Spleen (tissue), 11 donors: ENCODE measurements around the gene UACA. TPM values are rescaled to one million over a fixed set of nuclear protein-coding genes. Genes with fewer than 3 reads are reported as not detected.

Experiments used
- DNase-seq: peaks from one replicate; pipeline ENCODE4 v3.0.0-alpha.2; 2020
- H3K27ac ChIP-seq, 8 donors: fragments of 200-600 bp; sonication (generic) in 7 of 8; 1 replicate in 4 of 8; 2 replicates in 4 of 8; pipeline versions ENCODE4 v1.5.0 to v1.8.0; 2016 to 2021; ENCODE audit warnings: inconsistent platforms in 4 of 8, mild to moderate bottlenecking in 4 of 8, moderate library complexity in 1 of 8
- H3K27me3 ChIP-seq, 7 donors: fragments of 200-600 bp; sonication (generic) in 6 of 7; replicated peaks in 1 of 7; 1 replicate in 4 of 7; 2 replicates in 3 of 7; pipeline versions ENCODE4 v1.5.0 to v1.8.0; 2016 to 2021; ENCODE audit warnings: inconsistent platforms in 3 of 7, mild to moderate bottlenecking in 1 of 7
- H3K36me3 ChIP-seq, 6 donors: fragments of 200-600 bp; sonication (generic) in 5 of 6; 1 replicate in 4 of 6; 2 replicates in 2 of 6; pipeline versions ENCODE4 v1.5.0 to v1.8.0; 2016 to 2021; ENCODE audit warnings: inconsistent platforms in 2 of 6
- H3K4me1 ChIP-seq, 6 donors: fragments of 200-600 bp; sonication (generic) in 5 of 6; 1 replicate in 3 of 6; 2 replicates in 3 of 6; pipeline versions ENCODE4 v1.5.0 to v1.8.0; 2016 to 2021; ENCODE audit warnings: inconsistent platforms in 3 of 6
- H3K4me3 ChIP-seq, 8 donors: fragments of 200-600 bp; sonication (generic) in 7 of 8; 1 replicate in 4 of 8; 2 replicates in 4 of 8; pipeline versions ENCODE4 v1.5.0 to v1.8.0; 2016 to 2021; ENCODE audit warnings: inconsistent platforms in 4 of 8, mild to moderate bottlenecking in 4 of 8, moderate library complexity in 2 of 8
- H3K9me3 ChIP-seq, 8 donors: fragments of 200-600 bp; sonication (generic) in 7 of 8; 1 replicate in 4 of 8; 2 replicates in 4 of 8; pipeline versions ENCODE4 v1.5.0 to v1.8.0; 2016 to 2021; ENCODE audit warnings: inconsistent platforms in 4 of 8
- POLR2A ChIP-seq, 3 donors: fragments of 450-650 bp; IDR thresholded peaks; one replicate each; pipeline ENCODE4 v1.5.1; 2017; ENCODE audit warnings: antibody characterized with exemption in 3 of 3, mild to moderate bottlenecking in 1 of 3
- POLR2AphosphoS5 ChIP-seq, 3 donors: sonication (generic); formaldehyde crosslinking; IDR thresholded peaks; one replicate each; pipeline ENCODE4 v1.5.1; 2017; ENCODE audit warnings: antibody characterized with exemption in 3 of 3
- WGBS, 5 donors: extraction: QIAGEN DNeasy Blood & Tissue Kit in 3 of 5; methylation state at CpG; one replicate each; pipeline versions ENCODE4 v1.1.5 to v1.1.7; 2013 to 2018; 5-methylcytosine and 5-hydroxymethylcytosine counted together
- intact Hi-C: fragments of 100-400 bp; cut with DNase I; formaldehyde crosslinking; loops from one replicate; pipeline ENCODE4 v1.15.0; 2023; ENCODE audit warnings: low total_unique reads
- polyA plus RNA-seq, 3 donors: library from polyadenylated mRNA; stranded (reverse); fragments of 200-250 nt; gene quantifications; one replicate each; pipeline ENCODE4 v1.2.1, GENCODE V29; 2013
- total RNA-seq, 7 donors: library from RNA; depleted of rRNA in 3 of 7; stranded (reverse); fragments of >200 nt in 3 of 7; fragmentation: NEBNext Ultra II Directional in 4 of 7; extraction: Animal tissue kit (Norgen Biotek cat#: 25700) in 4 of 7; gene quantifications; one replicate each; pipeline versions ENCODE4 v1.1.0 to v1.2.1, GENCODE V29; 2016 to 2021
- TF ChIP-seq, protein P1 (sequence below), 11 experiments: fragments of 200-600 bp in 7 of 11; fragments of 450-650 bp in 4 of 11; sonication (generic) in 4 of 11; IDR thresholded peaks in 8 of 11; conservative IDR thresholded peaks in 3 of 11; 1 replicate in 7 of 11; 2 replicates in 4 of 11; pipeline versions ENCODE4 v1.4.0 to v1.8.0; 2016 to 2021; ENCODE audit warnings: antibody characterized with exemption in 11 of 11, inconsistent platforms in 4 of 11, mild to moderate bottlenecking in 1 of 11
- donor health status: healthy with polysubstance abuse.
- donor health status: DM: no; HTN: no; CAD: no; lungs with moderate emphysema.
- donor health status: DM: no; HTN: no; CAD: no.
- donor health status: Bipolar disorder and iron deficiency.
- donor health status: healthy.
- donor health status: DM: no; HTN: no; CAD: no.
- donor health status: DM: yes; HTN: yes; CAD: no.

UACA gene
- total and polyA plus RNA-seq, 10 donors: 21.9 to 113 (median 78.6) TPM

- Histone ChIP-seq H3K36me3 (peaks cover 0 to 48% (median 8%) of the 10 kb centered on the region in 6 donors), H3K27ac (no peak overlapping the region), H3K27me3 (no peaks in the 10 kb centered on the region), H3K4me3 (no peak overlapping the region), H3K4me1 (peaks cover 0 to 7% (median 0%) of the 10 kb centered on the region in 6 donors), H3K9me3 (no peaks in the 10 kb centered on the region)
- WGBS, 5 donors: 87 to 97% (median 93%) methylated on average over 3 of the region's 3 CpGs
- intact Hi-C loops: no loop called here
- TF ChIP-seq POLR2AphosphoS5 (IDR thresholded peaks at IDR 0.05) (no peak), POLR2A (IDR thresholded peaks at IDR 0.05) (no peak)
- TF ChIP-seq, protein P1, sequence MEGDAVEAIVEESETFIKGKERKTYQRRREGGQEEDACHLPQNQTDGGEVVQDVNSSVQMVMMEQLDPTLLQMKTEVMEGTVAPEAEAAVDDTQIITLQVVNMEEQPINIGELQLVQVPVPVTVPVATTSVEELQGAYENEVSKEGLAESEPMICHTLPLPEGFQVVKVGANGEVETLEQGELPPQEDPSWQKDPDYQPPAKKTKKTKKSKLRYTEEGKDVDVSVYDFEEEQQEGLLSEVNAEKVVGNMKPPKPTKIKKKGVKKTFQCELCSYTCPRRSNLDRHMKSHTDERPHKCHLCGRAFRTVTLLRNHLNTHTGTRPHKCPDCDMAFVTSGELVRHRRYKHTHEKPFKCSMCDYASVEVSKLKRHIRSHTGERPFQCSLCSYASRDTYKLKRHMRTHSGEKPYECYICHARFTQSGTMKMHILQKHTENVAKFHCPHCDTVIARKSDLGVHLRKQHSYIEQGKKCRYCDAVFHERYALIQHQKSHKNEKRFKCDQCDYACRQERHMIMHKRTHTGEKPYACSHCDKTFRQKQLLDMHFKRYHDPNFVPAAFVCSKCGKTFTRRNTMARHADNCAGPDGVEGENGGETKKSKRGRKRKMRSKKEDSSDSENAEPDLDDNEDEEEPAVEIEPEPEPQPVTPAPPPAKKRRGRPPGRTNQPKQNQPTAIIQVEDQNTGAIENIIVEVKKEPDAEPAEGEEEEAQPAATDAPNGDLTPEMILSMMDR (IDR thresholded peaks at IDR 0.05 in 8 of 11, conservative IDR thresholded peaks at IDR 0.05 in 3 of 11): no peak
- no peak for DNase-seq
Observed at GRCh38 chr15:70658641-70659040, 104.7 kb downstream of the UACA start.

DNA sequence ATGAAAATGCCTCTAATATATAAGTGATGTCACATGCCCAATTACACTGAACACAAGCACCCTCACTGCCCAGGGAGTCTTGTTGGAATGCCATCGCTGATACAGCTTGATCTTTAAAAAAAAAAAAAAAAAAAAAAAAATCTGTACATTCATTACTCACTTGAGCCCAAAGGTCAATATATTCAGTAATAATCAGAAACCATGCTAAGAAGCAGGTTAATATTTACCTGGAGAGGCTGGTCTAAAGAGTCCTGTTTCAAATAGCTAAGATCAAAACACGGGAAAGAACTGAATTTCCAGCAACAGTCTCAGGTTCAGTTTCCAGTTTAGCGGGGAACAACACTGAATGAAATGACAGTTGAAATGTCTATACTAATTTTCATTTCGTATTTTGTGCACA, 109.9 kb downstream of the UACA start:
- intact Hi-C loops: no loop called here

GRCh38 chr15:70652341-70652740, 111.0 kb downstream of the UACA start:
- Histone ChIP-seq H3K4me1 (no peaks in the 10 kb centered on the region), H3K4me3 (no peak overlapping the region), H3K36me3 (peaks cover 0 to 32% (median 7%) of the 10 kb centered on the region in 6 donors), H3K9me3 (no peaks in the 10 kb centered on the region), H3K27me3 (no peaks in the 10 kb centered on the region), H3K27ac (no peak overlapping the region)
- intact Hi-C loops: no loop called here
- no peak for TF ChIP-seq POLR2A (IDR thresholded peaks at IDR 0.05)
- no peak for TF ChIP-seq POLR2AphosphoS5 (IDR thresholded peaks at IDR 0.05)
- DNase-seq: no peak
- WGBS, 5 donors: 93 to 99% (median 94%) methylated on average over 2 of the region's 2 CpGs

More for the DNA sequence above, 109.9 kb downstream of the UACA start:
- Histone ChIP-seq H3K36me3 (peaks cover 0 to 43% (median 8%) of the 10 kb centered on the region in 6 donors), H3K27ac (no peak overlapping the region), H3K4me1 (no peaks in the 10 kb centered on the region), H3K4me3 (no peak overlapping the region), H3K9me3 (no peaks in the 10 kb centered on the region), H3K27me3 (no peaks in the 10 kb centered on the region)
- TF ChIP-seq POLR2A (IDR thresholded peaks at IDR 0.05): no peak
- TF ChIP-seq POLR2AphosphoS5 (IDR thresholded peaks at IDR 0.05): no peak
- 92 to 96% (median 93%) methylated on average over 4 of the region's 4 CpGs for WGBS, 5 donors
- DNase-seq: no peak

DNA sequence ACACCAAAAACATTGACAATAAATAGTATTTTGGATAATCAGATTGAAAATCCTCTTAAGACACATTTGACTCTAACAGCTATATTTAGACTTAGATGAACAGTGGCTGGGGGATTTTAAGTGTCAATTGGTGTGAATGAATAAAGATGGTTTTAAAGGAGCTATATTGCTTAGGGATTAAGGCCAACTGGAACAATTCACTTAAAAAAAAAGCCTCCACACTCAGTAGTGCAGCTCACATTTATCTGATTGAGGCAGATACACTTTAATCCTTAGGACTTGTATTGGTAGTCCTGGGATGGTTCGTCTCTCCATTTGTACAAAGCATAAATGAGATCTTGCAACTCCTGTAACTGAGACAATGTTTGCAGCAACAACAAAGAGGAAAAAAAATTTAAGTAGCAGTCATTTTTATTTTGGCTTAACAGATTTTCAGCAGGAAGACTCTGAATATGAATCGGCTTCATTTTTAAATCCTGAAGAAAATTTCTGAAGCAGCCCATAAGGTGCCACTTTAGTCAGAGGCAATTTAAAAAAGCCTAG, 112.0 kb downstream of the UACA start:
- H3K4me3 ChIP-seq: no peak overlapping the region
- H3K27me3 ChIP-seq: no peaks in the 10 kb centered on the region
- no peak overlapping the region for H3K27ac ChIP-seq
- peaks cover 0 to 22% (median 2%) of the 10 kb centered on the region in 6 donors for H3K36me3 ChIP-seq
- no peaks in the 10 kb centered on the region for H3K9me3 ChIP-seq
- no peak for DNase-seq
- TF ChIP-seq, protein P1 (IDR thresholded peaks at IDR 0.05 in 8 of 11, conservative IDR thresholded peaks at IDR 0.05 in 3 of 11): no peak
- no peak for TF ChIP-seq POLR2AphosphoS5 (IDR thresholded peaks at IDR 0.05)
- no peak for TF ChIP-seq POLR2A (IDR thresholded peaks at IDR 0.05)
- intact Hi-C loops: no loop called here
- WGBS, 5 donors: 92 to 97% (median 94%) methylated on average over 2 of the region's 2 CpGs
- H3K4me1 ChIP-seq: no peaks in the 10 kb centered on the region

- no peaks in the 10 kb centered on the region for H3K9me3 ChIP-seq
- peak; percentile 42 for DNase-seq
- TF ChIP-seq, protein P1 (IDR thresholded peaks at IDR 0.05 in 8 of 11, conservative IDR thresholded peaks at IDR 0.05 in 3 of 11): no peak
- TF ChIP-seq POLR2A (IDR thresholded peaks at IDR 0.05): no peak
- no peak overlapping the region for H3K27ac ChIP-seq
- WGBS, 5 donors: 79 to 87% (median 84%) methylated on average over 10 of the region's 10 CpGs
- H3K36me3 ChIP-seq: peaks cover 0 to 16% (median 0%) of the 10 kb centered on the region in 6 donors
- no peak overlapping the region for H3K4me3 ChIP-seq
- H3K4me1 ChIP-seq: no peaks in the 10 kb centered on the region
- H3K27me3 ChIP-seq: no peaks in the 10 kb centered on the region
- intact Hi-C loops: no loop called here
Observed at GRCh38 chr15:70650567-70651302, 112.6 kb downstream of the UACA start.
